ENCODE measurements around the gene POU2AF1.
"Not testable (repeated sequence)": the region's sequence is repeated elsewhere in the genome, so short reads cannot be mapped to it uniquely, and the experiment has no call there.

POU2AF1 gene

GRCh38 chr11:111320728-111321568 lies 58.1 kb downstream of the POU2AF1 start:
- DNase-seq (ENCODE audit: low spot score): no peak
- no peak for FAIRE-seq

GRCh38 chr11:111320199-111320598 lies 58.9 kb downstream of the POU2AF1 start:
- FAIRE-seq: not testable (repeated sequence)

GRCh38 chr11:111319296-111319695 lies 59.8 kb downstream of the POU2AF1 start:
- DNase-seq (ENCODE audit: low spot score) (no peak), FAIRE-seq (no peak)

More at GRCh38 chr11:111320199-111320598, 58.9 kb downstream of the POU2AF1 start:
- DNase-seq (ENCODE audit: low spot score): not testable (repeated sequence)

GRCh38 chr11:111312076-111312475 lies 67.0 kb downstream of the POU2AF1 start:
- DNase-seq (ENCODE audit: low spot score) (no peak), FAIRE-seq (no peak)

- no peak for DNase-seq (ENCODE audit: low spot score)
- FAIRE-seq: no peak
Observed at GRCh38 chr11:111310723-111311122, 68.4 kb downstream of the POU2AF1 start.

- FAIRE-seq (no peak), DNase-seq (ENCODE audit: low spot score) (no peak)
Observed at GRCh38 chr11:111310088-111310487, 69.0 kb downstream of the POU2AF1 start.

GRCh38 chr11:111309215-111309915 lies 69.7 kb downstream of the POU2AF1 start:
- FAIRE-seq: no peak
- no peak for DNase-seq (ENCODE audit: low spot score)

- FAIRE-seq (no peak), DNase-seq (ENCODE audit: low spot score) (no peak)
Observed at GRCh38 chr11:111308140-111308539, 70.9 kb downstream of the POU2AF1 start.

- FAIRE-seq (no peak), DNase-seq (ENCODE audit: low spot score) (no peak)
Observed at GRCh38 chr11:111307472-111308108, 71.5 kb downstream of the POU2AF1 start.

GRCh38 chr11:111306321-111306720 lies 72.8 kb downstream of the POU2AF1 start:
- FAIRE-seq: no peak
- DNase-seq (ENCODE audit: low spot score): no peak

GRCh38 chr11:111305876-111306275 lies 73.2 kb downstream of the POU2AF1 start:
- FAIRE-seq: no peak
- no peak for DNase-seq (ENCODE audit: low spot score)

GRCh38 chr11:111305162-111305802 lies 73.8 kb downstream of the POU2AF1 start:
- DNase-seq (ENCODE audit: low spot score) (no peak), FAIRE-seq (no peak)

GRCh38 chr11:111303461-111303860 lies 75.6 kb downstream of the POU2AF1 start:
- no peak for FAIRE-seq
- no peak for DNase-seq (ENCODE audit: low spot score)

- DNase-seq (ENCODE audit: low spot score): no peak
- no peak for FAIRE-seq
Observed at GRCh38 chr11:111302298-111302697, 76.8 kb downstream of the POU2AF1 start.
